ENCODE data around the gene RBMX.
"Not testable (repeated sequence)": the region's sequence is repeated elsewhere in the genome, so short reads cannot be mapped to it uniquely, and the experiment has no call there.

Gene RBMX

DNA sequence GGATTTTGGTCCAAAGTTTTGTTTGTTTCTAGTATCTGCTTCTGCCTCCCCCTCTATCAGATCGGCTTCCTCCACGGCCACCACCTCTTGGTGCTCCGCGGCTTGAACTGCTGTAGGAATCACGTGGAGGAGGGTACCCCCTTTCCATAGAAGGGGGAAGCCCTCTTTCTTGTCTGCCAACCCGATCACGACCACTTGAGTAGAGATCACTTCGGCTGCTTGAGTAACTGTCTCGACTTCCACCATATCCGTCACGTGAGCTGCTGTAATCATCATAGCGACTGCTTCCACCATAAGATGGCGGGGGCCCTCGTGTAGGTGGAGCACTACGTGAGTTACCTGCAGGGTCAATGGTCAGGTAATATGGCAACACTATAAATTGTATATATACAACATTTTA, 6.4 kb downstream of the RBMX start:
- not testable (repeated sequence) for DNase-seq

DNA sequence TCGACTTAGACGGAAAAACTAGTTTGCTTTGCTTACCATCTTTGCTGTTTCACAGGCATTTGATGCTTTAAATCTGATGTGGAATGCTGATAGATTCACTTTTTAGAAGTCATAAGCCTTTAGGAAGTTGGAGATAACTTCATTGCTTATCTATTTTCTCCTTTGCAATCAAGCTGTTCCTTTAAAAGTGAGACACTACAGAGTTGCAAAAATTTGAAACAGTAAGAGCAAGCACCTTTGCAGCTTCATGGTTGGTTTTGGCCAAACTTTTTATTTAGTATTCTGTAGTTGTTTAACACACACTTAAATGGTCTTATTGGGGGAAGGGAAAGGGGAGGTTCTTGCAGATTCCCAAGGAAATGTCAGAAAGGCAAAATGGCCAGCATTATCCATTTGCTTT, 7.3 kb downstream of the RBMX start:
- DNase-seq: not testable (repeated sequence)

DNA sequence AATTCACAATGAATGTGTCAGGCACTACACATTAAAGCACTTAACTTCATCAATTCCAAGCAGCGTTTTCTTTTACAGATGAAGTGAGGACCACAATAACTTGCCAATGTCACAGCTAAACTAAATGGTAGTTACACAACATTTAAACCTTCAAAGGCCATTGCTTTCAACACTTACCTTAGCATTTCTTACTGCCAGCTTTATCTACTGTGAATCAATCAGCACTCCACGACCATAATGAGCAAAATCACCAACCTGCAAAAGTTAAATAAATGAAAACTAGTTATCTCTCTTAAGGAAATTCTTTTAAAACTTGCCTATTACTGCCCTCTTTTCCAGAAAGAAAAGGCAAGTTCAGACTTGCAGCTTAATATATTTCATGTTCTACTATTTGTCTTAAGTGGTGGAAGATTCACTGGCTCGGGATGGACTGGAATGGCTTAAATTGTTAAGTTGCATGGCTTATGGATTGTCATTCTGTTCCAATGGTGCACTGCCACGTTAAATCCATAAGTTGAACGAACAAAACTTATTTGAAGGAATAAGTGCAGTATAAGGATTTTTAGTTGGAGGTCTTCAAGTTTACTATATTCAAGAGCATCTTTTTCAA, 8.3 kb downstream of the RBMX start:
- no peak for DNase-seq

DNA sequence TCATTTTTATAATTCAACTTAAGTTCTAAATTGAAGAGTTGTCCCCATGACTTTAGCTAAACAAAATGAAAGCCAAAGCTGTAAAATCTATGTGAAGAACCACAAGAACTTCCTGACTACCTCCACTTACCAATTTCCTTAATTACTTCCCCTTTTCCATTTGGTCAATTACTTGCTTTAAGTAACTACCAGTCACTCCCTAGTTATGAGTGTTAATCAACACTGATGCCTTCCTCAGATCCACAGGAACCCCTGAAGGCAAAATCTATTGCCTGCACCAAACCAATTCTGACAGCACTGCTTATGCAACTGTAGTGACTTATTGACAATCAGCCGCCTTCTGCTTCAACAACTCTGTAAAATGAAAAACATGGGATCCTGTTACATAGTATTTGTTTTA, 10.5 kb downstream of the RBMX start:
- no peak for DNase-seq

DNA sequence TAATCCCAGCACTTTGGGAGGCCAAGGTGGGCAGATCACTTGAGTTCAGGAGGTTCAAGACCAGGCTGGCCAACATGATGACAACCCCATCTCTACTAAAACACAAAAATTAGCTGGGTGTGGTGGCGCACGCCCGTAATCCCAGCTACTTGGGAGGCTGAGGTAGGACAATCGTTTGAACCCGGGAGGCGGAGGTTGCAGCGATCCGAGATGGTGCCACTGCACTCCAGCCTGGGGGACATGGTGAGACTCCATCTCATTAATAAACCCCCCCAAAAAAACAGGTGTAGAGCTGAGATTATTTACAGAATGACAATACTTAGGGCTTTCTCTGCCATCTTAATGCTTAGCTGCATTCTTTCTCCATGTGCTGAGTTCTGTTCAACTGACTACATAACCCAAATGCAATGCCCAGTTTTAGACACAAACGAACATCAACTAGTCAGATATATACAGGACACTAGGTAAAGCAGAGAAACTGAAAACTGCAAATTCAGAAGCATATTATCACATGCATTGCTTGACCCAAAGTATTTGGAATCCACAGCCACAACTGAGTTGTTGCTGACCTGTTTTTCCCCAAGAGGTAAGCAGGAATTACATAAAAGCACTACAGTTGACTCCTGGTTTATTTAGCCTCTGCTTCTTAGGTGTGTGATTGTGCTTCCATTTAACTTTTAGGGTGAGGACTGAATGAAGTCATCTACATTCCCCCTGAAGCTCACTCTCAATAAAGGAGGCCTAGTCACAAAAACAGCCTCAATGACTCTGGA, 12.1 kb downstream of the RBMX start:
- DNase-seq: no peak

DNA sequence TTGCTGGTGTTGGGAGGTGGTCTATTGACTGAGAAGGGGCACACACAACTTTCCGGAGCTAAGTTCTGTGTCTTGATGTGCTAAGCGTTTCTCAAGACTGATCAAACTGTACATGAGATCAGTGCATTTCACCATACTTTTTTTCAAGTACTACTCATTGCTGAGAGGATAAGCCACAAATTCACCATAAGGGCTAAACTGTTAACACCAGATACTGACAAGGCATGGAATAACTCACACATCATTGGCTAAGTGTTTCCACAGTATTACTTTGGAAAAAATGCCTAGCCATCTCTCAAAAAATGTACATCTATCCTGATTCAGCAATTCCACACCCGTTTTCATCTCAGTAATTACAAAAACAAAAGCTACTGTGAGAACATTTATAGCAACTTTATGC, 13.0 kb downstream of the RBMX start:
- DNase-seq: no peak

DNA sequence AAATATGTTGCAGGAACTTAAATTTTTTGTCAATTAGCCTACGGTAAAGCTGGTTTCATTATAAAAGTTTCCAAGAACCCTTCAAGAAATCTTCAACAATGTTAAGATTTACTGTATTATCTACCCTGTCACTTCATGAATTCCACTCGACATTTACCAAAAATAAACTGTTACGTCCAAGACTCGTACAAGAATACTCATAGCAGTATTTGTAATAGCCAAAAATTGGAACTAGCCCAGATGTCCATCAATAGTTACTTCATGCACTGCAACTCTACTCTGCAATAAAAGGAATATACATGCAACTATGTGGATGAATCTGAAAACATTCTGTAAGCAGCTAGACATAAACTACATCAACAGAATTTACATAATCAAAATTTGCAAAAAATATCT, 13.4 kb downstream of the RBMX start:
- no peak for DNase-seq

DNA sequence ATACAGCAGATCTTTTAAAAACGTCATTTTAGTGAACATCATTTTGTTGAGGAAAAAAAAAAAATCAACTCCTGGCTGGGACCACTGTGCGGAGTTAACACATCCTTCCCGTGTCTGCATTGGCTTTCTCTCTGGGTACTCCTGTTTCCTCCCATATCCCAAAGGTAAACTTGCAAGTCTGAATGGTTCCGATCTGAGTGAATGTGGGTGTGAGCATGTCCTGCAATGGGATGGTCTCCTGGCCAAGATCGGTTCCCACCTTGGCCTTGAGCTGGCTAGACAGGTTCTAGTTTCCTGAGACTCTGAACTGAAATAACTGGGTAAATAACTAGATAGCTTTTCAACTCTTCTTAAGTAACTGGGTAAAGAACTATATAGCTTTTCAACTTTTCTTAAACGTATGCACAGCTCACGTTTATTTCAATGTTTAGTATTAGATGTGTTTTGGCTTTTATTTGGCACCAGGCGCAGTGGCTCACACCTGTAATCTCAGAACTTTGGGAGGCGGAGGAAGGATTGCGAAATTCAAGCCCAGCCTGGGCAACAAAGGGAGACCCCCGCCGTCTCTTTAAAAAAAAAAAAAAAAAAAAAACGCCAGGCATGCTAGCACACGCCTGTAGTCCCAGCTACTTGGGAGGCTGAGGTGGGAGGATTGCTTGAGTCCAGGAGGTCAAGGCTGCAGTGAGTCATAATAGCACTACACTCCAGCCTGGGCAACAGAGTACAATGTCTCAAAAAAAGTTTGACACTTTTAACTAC, 14.0 kb downstream of the RBMX start:
- DNase-seq: no peak

DNA sequence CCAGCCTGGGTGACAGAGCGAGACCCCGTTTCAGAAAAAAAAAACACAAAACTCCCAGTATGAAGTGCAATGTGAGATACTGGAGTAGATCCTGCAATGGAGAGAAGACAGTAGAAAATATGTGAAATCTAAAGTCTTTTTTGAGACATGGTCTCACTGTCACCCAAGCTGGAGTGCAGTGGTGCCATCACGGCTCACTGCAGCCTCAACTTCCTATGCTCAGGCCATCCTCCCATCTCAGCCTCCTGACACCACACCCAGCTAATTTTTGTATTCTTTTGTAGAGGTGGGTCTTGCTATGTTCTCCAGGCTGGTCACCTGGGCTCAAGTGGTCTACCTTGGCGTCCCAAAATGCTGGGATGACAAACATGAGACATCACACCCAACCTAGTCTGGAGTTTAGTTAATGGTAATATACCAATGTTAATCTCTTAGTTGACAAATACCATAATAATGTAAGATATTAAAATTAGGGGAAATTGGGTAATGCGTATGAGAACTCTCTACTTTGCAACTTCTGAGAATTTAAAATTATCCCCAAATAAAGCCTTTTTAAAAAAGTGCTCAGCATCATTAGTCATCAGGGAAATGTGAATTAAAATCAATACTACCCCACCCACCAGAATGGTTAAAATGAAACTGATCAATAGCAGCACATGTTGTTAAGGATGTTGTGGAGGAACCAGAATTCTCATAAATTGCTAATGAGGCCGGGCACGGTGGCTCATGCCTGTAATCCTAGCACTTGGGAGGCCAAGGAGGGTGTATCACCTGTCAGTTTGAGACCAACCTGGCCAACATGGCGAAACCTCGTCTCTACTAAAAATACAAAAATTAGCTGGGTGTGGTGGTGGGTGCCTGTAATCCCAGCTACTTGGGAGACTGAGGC, 15.0 kb downstream of the RBMX start:
- no peak for DNase-seq

DNA sequence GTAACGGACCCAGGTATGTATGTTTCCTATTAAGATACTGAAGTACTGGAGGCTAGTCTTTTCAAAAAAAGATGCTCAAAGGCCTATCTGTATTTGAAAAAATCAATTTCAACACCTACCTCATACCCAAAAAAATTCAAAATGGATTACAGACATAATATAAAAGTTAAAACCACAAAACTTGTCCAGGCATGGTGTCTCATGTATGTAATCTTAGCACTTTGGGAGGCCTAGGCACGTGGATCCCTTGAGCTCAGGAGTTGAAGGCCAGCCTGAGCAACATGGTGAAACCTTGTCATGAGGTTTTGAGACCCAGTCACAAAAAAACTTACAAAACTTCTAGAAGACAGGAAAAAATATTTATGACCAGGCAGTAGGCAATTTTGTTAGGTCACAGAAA, 16.7 kb downstream of the RBMX start:
- DNase-seq: no peak

DNA sequence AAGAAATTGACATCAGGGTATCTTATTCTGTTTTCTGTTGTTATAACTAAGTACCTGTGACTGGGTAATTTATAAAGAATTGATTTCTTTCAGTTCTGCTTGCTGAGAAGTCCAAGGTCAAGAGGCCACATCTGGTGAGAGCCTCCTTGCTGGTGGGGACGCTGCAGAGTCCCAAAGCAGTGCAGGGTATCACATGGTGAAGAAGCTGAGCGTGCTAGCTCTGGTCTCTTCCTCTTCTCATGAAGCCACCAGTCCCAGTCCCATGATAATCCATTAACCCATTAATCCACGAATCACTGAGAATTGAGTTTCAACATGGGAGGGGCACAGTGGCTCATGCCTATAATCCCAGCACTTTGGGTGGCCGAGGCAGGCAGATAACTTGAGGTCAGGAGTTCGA, 18.0 kb downstream of the RBMX start:
- no peak for DNase-seq

DNA sequence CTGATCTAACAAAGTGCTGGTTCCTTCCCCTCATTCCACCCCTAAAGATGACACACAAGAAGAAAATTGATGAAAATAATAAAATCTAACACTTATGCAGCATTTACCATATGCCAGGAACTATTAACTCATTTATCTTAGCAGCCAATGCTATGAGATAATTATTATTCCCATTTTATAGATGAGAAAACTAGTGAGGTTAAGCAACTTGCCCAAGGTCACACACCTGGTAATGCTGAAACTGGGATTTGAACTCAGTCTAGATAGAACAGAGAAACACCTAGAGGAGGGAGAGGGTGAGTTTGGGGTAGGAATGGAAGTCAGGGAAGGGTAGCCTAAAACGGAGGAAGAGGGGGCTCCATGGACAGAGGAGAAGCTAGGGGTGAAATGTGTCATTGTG, 18.6 kb downstream of the RBMX start:
- no peak for DNase-seq

DNA sequence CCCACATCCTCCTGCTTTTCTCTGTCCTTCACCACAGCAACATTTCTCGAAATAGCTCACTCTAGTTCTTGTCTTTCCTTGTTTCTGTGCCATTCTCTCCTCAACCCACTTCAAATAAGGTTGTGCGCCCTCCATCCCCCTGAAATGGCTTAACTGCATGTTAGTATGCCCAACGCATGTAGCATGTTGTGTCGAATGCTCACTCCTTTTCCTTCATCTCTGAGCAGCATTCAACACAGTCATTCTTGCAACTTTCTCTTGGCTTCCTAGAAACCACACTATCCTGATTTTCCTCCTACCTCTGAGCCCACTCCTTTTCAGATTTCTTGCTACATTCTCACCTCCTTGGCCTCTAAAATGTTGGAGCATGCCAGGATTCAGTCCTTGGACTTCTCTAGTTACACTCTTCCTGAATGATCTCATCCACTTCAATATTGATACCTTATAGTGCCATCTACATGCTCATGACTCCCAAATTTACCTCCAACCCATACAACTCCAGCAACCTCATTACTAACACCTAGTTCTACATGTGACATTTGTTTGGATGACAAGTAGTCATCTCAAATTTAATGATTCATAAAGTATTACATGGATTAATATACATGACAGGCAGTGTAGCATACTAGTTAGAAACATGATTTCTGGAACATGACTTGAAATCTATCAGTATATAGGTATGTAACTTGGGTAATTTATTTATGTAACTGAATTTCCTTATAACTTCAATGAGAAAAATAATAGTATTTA, 22.3 kb downstream of the RBMX start:
- no peak for DNase-seq

DNA sequence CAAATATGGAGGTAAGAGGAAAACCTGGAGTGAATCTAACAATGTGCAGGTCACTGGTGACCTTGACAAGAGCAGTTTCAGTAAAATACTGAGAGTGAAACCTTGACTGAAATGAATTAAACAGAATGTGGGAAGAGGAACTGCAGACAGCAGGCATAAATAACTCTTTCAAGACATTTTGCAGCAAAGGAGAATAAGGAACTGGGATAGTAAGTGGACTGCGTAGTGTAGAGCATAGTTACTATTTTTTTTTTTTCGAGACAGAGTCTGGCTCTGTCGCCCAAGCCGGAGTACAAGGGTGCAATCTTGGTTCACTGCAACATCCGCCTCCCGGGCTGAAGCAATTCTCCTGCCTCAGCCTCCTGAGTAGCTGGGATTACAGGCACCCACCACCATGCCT, 24.0 kb downstream of the RBMX start:
- DNase-seq: peak in 1 of 2 donors; percentile 11

DNA sequence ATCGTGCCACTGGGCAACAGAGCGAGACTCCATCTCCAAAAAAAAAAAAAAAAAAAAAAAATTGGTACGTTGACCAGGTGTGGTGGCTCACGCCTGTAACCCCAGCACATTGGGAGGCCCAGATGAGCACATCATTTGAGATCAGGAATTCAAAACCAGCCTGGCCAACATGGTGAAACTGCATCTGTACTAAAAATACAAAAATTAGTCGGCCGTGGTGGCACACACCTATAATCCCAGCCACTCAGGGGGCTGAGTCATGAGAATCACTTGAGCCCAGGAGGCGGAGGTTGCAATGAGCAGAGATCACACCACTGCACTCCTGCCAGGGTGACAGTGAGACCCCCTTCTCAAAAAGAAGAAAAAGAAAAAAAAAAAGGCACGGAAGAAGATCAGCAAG, 24.5 kb downstream of the RBMX start:
- no peak for DNase-seq

DNA sequence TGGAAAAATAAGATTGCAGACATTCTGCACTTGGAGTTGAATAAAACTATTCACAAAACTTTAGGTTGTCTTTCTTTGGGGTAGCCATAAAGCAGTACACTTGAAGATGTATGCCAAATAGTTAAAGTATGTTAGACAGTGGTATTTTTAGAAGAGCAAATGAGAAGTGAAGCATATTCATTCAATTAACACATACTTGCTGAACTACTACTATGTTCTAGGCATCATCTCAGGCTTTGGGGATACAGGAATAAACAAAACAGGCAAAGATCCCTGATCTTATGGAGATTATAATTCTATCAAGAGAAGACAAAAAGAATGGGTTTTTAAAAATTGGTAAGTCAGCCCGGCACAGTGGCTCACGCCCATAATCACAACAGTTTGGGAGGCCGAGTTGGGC, 29.0 kb downstream of the RBMX start:
- DNase-seq: no peak

DNA sequence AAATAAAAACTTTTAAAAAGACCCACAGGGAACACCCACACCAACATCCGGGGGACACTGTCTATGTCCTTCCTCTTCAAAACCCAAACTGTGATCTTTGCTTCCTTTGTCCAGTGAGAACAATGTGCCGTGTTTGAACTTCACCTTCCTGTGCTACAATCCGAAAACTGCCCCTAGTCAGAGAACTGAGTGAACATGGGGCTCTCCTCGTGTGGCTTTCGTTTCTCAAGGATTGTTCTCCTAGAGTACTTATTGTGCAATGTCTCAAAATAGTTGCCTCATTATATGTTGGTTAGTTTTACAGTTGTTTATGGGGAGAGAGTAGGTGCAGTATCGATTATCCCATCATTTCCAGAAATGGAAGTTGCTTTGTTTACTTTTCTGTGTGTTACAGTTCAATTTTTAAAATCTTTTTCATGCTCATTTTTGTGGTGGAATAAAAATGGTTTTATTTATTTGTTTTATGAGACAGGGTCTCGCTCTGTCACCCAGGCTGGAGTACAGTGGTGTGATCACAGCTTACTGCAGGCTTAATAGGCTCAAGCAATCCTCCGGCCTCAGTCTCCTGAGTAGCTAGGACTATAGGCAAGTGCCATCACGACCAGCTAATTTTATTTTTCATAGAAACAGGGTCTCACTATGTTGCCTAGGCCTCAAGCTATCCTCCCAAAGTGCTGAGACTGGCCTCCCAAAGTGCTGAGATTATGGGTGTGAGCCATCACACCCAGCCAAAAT, 29.9 kb downstream of the RBMX start:
- DNase-seq: no peak

DNA sequence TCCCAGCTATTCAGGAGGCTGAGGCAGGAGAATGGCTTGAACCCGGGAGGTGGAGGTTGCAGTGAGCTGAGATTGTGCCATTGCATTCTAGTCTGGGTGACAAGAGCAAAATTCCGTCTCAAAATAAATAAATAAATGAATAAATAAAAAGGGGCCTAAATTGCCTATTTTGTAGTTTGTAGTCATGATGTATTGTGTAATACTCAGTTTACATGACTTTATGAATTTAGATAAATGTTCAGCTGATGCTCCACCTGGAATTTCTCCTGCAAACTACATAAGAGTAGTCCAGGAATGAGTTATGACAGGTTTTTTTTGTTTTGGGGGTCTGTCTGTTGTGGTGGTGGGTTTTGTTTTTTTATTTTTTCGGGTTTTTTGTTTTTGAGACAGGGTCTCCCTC, 31.1 kb downstream of the RBMX start:
- no peak for DNase-seq

DNA sequence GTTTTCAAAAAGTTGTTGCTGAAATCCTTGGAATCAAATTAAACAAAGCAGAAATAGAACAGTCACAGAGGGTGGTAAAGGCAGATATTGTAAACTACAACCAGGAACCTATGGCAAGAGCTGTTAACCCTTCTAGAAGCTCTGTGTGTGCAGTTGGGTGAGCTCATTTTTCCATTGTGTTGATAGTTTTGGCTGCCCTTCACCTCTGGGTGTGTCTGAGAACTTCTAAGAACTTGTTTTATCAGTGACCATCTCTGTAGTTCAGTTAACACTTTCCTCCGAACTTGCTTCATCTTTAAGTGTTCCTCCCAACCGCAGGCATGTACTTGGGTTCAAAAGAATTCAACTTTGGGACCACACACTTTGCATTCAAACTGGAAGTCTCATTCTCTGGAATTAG, 32.7 kb downstream of the RBMX start:
- no peak for DNase-seq

DNA sequence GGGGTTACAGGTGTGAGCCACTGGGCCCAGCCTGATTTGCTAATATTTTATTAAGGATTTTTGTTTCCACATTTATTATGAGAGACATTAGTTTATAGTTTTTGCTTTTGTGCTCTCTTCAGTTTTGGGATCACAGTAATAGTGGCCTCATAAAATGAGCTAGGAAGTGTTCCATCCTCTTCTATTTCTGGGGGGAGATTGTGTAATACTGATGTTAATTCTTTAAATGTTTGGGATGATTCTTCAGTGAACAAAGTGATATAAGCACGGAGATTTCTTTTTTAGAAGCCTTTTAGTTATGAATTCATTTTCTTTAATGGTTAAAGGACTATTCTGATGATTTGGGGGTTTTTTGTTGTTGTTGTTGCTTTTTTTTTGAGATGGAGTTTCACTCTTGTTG, 41.3 kb downstream of the RBMX start:
- DNase-seq: no peak

DNA sequence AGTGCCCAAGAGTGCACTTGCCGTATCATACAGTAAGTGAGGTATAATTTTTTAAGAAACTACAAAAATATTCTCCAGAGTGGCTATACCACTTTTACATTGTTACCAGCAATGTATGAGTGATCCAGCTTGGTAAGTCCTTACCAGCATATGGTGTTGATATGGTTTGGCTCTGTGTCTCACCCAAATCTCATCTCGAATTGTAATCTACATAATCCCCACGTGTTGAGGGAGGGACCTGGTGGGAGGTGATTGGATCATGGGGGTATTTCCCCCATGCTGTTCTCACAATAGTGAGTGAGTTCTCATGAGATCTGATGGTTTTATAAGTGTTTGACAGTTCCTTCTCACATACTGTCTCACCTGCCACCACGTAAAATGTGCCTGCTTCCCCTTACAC, 44.8 kb downstream of the RBMX start:
- DNase-seq: no peak

DNA sequence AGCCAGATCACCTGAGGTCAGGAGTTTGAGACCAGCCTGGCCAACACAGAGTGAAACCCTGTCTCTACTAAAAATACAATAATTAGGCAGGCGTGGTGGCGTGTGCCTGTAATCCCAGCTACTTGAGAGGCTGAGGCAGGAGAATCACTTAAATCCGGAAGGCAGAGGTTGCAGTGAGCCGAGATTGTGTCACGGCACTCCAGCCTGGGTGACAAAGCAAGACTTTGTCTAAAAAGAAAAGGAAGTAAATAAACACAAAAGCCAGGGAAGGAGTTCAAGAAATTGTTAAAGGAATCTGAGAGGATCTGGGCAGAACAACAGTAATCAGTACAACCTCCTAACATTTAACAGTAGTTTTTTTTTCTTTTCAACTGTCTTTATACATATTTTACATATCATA, 51.1 kb downstream of the RBMX start:
- DNase-seq: no peak

Data from CD4-positive, alpha-beta T cell treated with Interleukin-1 beta for 1 hour (primary cell).